CD4-positive, alpha-beta memory T cell (primary cell): Measurements from ENCODE around the gene LHFPL3. TPM values are rescaled to one million over a fixed set of nuclear protein-coding genes. Genes with fewer than 3 reads are reported as not detected.
"Not testable (repeated sequence)": the region's sequence is repeated elsewhere in the genome, so short reads cannot be mapped to it uniquely, and the experiment has no call there.

Experiments
- CTCF ChIA-PET: fragments of 350-600 bp; sonication (Branson Sonifier 250); formaldehyde crosslinking; loops from one replicate; lab custom pipeline; 2021; ENCODE audit warnings: inconsistent platforms; ENCODE audit not compliant: partially characterized antibody; lab: Charles Lee
- POLR2A ChIA-PET: fragments of 350-600 bp; sonication (Branson Sonifier 250); formaldehyde crosslinking; loops from one replicate; lab custom pipeline; 2021; ENCODE audit not compliant: partially characterized antibody; lab: Charles Lee
- DNase-seq, 5 donors: peaks; one replicate each; pipeline versions ENCODE4 v3.0.0 to v3.0.0-alpha.2; 2020 to 2022; ENCODE audit warnings: mixed read lengths in 1 of 5
- H3K27ac ChIP-seq: one replicate; pipeline ENCODE4 v1.7.0; 2013; ENCODE audit warnings: low read depth, low read length
- H3K27me3 ChIP-seq: 2 replicates; pipeline ENCODE4 v1.7.0; 2013; ENCODE audit warnings: mild to moderate bottlenecking, low read length, moderate library complexity; ENCODE audit not compliant: insufficient read depth
- H3K36me3 ChIP-seq: 2 replicates; pipeline ENCODE4 v1.7.0; 2013; ENCODE audit warnings: mild to moderate bottlenecking, low read length, moderate library complexity; ENCODE audit not compliant: insufficient read depth
- H3K4me1 ChIP-seq: 2 replicates; pipeline ENCODE4 v1.7.0; 2013; ENCODE audit warnings: mild to moderate bottlenecking, low read length, moderate library complexity; ENCODE audit not compliant: insufficient read depth
- H3K4me3 ChIP-seq, 2 donors: one replicate each; pipeline ENCODE4 v1.7.0; 2013; ENCODE audit warnings: low read length in 2 of 2, mild to moderate bottlenecking in 1 of 2
- H3K9me3 ChIP-seq, 2 donors: one replicate each; pipeline ENCODE4 v1.7.0; 2013; ENCODE audit warnings: low read length in 2 of 2, control low read depth in 1 of 2; ENCODE audit not compliant: control insufficient read depth in 1 of 2
- H3K27ac Mint-ChIP-seq, 7 donors: one replicate each; pipeline ENCODE4 v1.8.0; 2020 to 2021; ENCODE audit warnings: mixed read lengths in 7 of 7, mild to moderate bottlenecking in 6 of 7, inconsistent platforms in 3 of 7, moderate library complexity in 3 of 7
- H3K27me3 Mint-ChIP-seq, 2 donors: one replicate each; pipeline ENCODE4 v1.8.0; 2020 to 2021; ENCODE audit warnings: mixed read lengths in 2 of 2
- H3K36me3 Mint-ChIP-seq, 2 donors: one replicate each; pipeline ENCODE4 v1.8.0; 2020 to 2021; ENCODE audit warnings: mixed read lengths in 2 of 2, inconsistent platforms in 1 of 2, mild to moderate bottlenecking in 1 of 2
- H3K4me1 Mint-ChIP-seq, 4 donors: one replicate each; pipeline ENCODE4 v1.8.0; 2020 to 2021; ENCODE audit warnings: mixed read lengths in 4 of 4, mild to moderate bottlenecking in 1 of 4
- H3K4me3 Mint-ChIP-seq, 8 donors: one replicate each; pipeline ENCODE4 v1.8.0; 2020 to 2021; ENCODE audit warnings: mixed read lengths in 8 of 8, mild to moderate bottlenecking in 7 of 8, moderate library complexity in 6 of 8, inconsistent platforms in 3 of 8
- H3K9me3 Mint-ChIP-seq, 8 donors: one replicate each; pipeline ENCODE4 v1.8.0; 2020 to 2021; ENCODE audit warnings: mixed read lengths in 8 of 8, mild to moderate bottlenecking in 5 of 8, inconsistent platforms in 3 of 8, moderate library complexity in 1 of 8
- intact Hi-C: fragments of 100-400 bp; cut with micrococcal nuclease; formaldehyde crosslinking; loops from one replicate; pipeline ENCODE4 v1.15.1; 2023
- polyA plus RNA-seq, 2 donors: library from polyadenylated mRNA; unstranded; fragments of 300-500 nt; fragmentation: Illumina TruSeq; gene quantifications; one replicate each; pipeline ENCODE4 v1.2.3, GENCODE V29; 2021
- total RNA-seq, 2 experiments: library from RNA; stranded (reverse); gene quantifications; one replicate each; pipeline ENCODE4 v1.2.3, GENCODE V29; 2021

LHFPL3 gene
- total and polyA plus RNA-seq, 4 experiments from 2014 or later = not detected

DNA sequence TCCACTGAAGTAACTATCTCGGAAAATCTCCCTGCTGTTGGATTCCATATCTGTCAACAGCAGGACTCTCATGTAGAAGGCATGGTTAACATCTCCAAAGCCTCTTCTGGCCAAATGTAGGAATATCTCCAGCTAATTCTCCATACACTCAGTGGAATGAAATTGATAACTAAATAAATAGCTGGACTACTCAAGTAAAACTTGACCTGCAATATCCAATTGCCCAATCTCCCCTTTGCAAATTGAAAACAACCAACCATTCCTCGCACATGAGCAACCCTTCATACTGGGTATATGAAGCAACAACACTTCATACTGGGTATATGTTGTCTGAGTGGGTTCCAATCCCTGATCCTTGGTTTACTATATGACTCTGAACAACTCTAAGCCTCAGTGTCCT is 580.2 kb downstream of the LHFPL3 start:
- no peak for DNase-seq
- H3K4me3 Mint-ChIP-seq = no peak overlapping the region
- Histone ChIP-seq H3K36me3 (no peaks in the 10 kb centered on the region), H3K9me3 (no peaks in the 10 kb centered on the region), H3K4me3 (no peak overlapping the region), H3K27me3 (peaks cover 4% of the 10 kb centered on the region), H3K27ac (no peak overlapping the region), H3K4me1 (no peaks in the 10 kb centered on the region)
- CTCF ChIA-PET = interaction anchor here (1.5 to 5.7 kb wide), 2 partner anchors 9 to 25 kb away, joined by 9 to 47 read pairs; no protein-coding TSS in a partner anchor
- no peak overlapping the region for H3K27ac Mint-ChIP-seq
- intact Hi-C loops = no loop called here
- peaks cover 0 to 4% (median 0%) of the 10 kb centered on the region in 4 donors for H3K4me1 Mint-ChIP-seq
- POLR2A ChIA-PET = no interaction called here
- peaks cover 6% of the 10 kb centered on the region in 2 donors for H3K27me3 Mint-ChIP-seq
- no peaks in the 10 kb centered on the region for H3K36me3 Mint-ChIP-seq
- no peaks in the 10 kb centered on the region for H3K9me3 Mint-ChIP-seq

DNA sequence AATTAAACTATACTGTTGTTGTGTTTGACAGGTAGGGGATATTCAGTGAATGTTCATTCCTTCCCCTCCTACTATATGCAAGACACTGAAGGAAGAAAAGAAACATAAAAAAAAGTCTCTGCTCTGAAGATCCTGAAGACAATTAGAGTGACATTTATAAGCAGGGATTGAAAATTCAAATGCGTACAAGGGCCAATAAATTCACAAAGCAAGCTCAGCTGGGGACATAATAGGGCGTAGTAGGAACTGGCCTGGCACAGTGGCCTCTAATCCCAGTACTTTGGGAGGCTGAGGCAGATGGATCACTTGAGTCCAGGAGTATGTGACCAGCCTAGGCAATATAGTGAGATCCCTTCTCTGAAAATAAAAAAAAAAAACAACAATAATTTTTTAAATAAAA is 580.7 kb downstream of the LHFPL3 start:
- Mint-ChIP-seq H3K27ac (peak overlapping the region in 1 of 7 donors; percentile 67), H3K4me1 (peaks cover 0 to 4% (median 0%) of the 10 kb centered on the region in 4 donors), H3K4me3 (peak overlapping the region in 1 of 8 donors; percentile 8), H3K27me3 (peaks cover 6% of the 10 kb centered on the region in 2 donors), H3K9me3 (no peaks in the 10 kb centered on the region), H3K36me3 (no peaks in the 10 kb centered on the region)
- POLR2A ChIA-PET = no interaction called here
- Histone ChIP-seq H3K4me3 (no peak overlapping the region), H3K27ac (no peak overlapping the region), H3K27me3 (peaks cover 4% of the 10 kb centered on the region), H3K36me3 (no peaks in the 10 kb centered on the region), H3K9me3 (no peaks in the 10 kb centered on the region), H3K4me1 (no peaks in the 10 kb centered on the region)
- CTCF ChIA-PET = interaction anchor here (1.5 to 5.7 kb wide), 2 partner anchors 8 to 25 kb away, joined by 9 to 47 read pairs; no protein-coding TSS in a partner anchor
- intact Hi-C loops = no loop called here
- DNase-seq = no peak

DNA sequence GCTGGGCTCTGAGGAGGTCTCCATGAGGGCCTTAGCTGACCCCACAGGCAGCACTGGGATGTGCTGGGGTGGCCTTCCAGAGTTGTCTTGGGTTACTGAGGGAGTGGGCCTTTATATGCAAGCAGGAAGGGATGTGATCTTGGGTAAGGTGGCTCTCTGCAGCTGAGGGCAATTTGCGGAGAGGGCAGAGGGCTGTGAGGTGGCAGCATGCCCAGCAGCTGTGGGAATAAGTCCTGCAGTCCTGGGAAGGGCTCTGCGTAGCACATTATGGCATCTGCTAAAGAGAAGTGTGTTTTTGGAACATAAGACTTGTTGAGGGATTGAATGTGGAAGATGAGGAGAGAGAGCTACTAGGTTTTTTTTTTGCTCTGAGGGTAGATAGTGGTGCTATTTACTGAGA is 586.0 kb downstream of the LHFPL3 start:
- POLR2A ChIA-PET = no interaction called here
- H3K4me3 Mint-ChIP-seq = no peak overlapping the region

DNA sequence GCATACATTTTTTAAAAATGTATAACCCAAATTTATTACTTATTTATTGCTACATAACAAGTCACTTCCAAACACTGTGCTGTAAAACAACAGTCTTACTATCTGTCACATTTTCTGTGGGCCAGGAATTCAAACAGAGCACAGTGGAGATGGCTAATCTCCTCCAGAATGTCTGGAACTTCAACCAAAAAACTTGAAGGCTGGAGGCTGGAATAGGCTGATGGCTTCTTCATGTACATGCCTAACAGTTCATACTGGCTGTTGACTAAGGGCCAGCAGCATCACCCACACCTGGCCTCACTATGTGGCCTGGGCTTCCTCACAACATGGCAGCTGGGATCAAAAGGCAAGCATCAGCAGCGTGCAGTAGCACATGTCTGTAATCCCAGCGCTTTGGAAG is 593.2 kb downstream of the LHFPL3 start:
- no peaks in the 10 kb centered on the region for H3K27me3 ChIP-seq
- no peaks in the 10 kb centered on the region for H3K27me3 Mint-ChIP-seq
- H3K4me1 Mint-ChIP-seq = peaks cover 0 to 6% (median 4%) of the 10 kb centered on the region in 4 donors
- no peak overlapping the region for H3K4me3 ChIP-seq
- DNase-seq = no peak
- H3K4me1 ChIP-seq = peaks cover 6% of the 10 kb centered on the region
- no peaks in the 10 kb centered on the region for H3K9me3 Mint-ChIP-seq
- no peaks in the 10 kb centered on the region for H3K9me3 ChIP-seq
- ChIA-PET POLR2A (no interaction called here), CTCF (interaction anchor here (0.7 to 15.5 kb wide), 9 partner anchors 10 to 690 kb away, joined by 3 to 339 read pairs (median 4); no protein-coding TSS in a partner anchor)
- no peaks in the 10 kb centered on the region for H3K36me3 Mint-ChIP-seq
- no peaks in the 10 kb centered on the region for H3K36me3 ChIP-seq
- intact Hi-C loops = no loop called here
- H3K4me3 Mint-ChIP-seq = no peak overlapping the region
- no peak overlapping the region for H3K27ac Mint-ChIP-seq
- no peak overlapping the region for H3K27ac ChIP-seq

More for the DNA sequence above, 586.0 kb downstream of the LHFPL3 start:
- no peak overlapping the region for H3K27ac Mint-ChIP-seq
- Histone ChIP-seq H3K9me3 (no peaks in the 10 kb centered on the region), H3K27me3 (peaks cover 4% of the 10 kb centered on the region), H3K4me3 (no peak overlapping the region), H3K36me3 (no peaks in the 10 kb centered on the region), H3K27ac (no peak overlapping the region), H3K4me1 (no peaks in the 10 kb centered on the region)
- DNase-seq = no peak
- no peaks in the 10 kb centered on the region for H3K9me3 Mint-ChIP-seq
- no peaks in the 10 kb centered on the region for H3K36me3 Mint-ChIP-seq
- intact Hi-C loops = no loop called here
- peaks cover 0 to 4% (median 0%) of the 10 kb centered on the region in 4 donors for H3K4me1 Mint-ChIP-seq
- peaks cover 3 to 4% of the 10 kb centered on the region in 2 donors for H3K27me3 Mint-ChIP-seq
- CTCF ChIA-PET = interaction anchor here (1.5 to 15.5 kb wide), 2 partner anchors 18 to 27 kb away, joined by 7 to 339 read pairs; no protein-coding TSS in a partner anchor

DNA sequence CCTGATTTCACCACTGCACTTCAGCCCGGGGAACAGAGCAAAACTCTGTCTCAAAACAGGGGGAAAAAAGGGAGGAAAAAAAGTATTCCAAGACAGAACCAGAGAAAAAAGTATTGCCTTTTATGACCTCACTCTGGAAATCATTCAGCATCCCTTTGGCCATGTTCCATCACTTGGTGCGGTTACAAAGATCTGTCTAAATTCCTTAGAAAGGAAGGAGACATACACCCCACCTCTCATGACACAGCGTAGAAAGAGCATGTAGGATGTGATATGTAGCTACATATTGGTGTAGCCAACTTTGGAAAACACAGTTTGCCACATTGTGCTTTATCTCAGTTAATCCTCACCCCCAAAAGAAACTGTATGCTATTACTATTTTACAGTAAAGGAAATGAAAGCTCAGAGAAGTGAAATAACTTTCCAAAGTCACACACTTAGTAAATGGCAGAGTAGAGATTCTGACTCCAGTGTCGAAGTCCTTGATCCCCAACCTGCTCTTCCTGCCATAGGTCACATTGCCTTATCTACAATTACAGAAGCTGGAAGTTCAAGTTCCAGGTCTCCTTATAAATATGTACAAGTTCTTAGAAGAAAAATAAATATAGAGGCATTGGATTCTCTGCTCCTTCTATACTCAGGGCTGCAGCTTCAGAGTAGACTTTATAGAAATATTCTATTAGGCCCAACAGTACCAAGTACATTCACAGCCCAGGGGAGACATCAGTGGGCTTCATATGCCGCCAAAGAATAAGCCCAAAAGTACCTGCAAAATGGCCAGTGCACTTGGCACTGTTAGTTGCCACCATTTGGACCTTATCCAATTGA is 594.0 kb downstream of the LHFPL3 start:
- no peaks in the 10 kb centered on the region for H3K27me3 Mint-ChIP-seq
- peaks cover 0 to 6% (median 4%) of the 10 kb centered on the region in 4 donors for H3K4me1 Mint-ChIP-seq
- no peak overlapping the region for H3K4me3 ChIP-seq
- peaks cover 6% of the 10 kb centered on the region for H3K4me1 ChIP-seq
- no peaks in the 10 kb centered on the region for H3K9me3 ChIP-seq
- no peaks in the 10 kb centered on the region for H3K36me3 ChIP-seq
- no peak for DNase-seq
- intact Hi-C loops = loop anchor here (1.0 to 2.0 kb wide), 7 partner anchors 23 to 667 kb away; no protein-coding TSS in a partner anchor
- no peaks in the 10 kb centered on the region for H3K9me3 Mint-ChIP-seq
- H3K27me3 ChIP-seq = no peaks in the 10 kb centered on the region
- H3K36me3 Mint-ChIP-seq = no peaks in the 10 kb centered on the region
- ChIA-PET POLR2A (interaction anchor here (1.7 kb wide), 1 partner anchor 23 kb away, joined by 3 read pairs; no protein-coding TSS in a partner anchor), CTCF (interaction anchor here (0.6 to 15.5 kb wide), 10 partner anchors 9 to 165 kb away, joined by 3 to 339 read pairs (median 4); no protein-coding TSS in a partner anchor)
- no peak overlapping the region for H3K4me3 Mint-ChIP-seq
- H3K27ac ChIP-seq = no peak overlapping the region
- H3K27ac Mint-ChIP-seq = peak overlapping the region in 3 of 7 donors; percentile 31 to 42 (median 41)

DNA sequence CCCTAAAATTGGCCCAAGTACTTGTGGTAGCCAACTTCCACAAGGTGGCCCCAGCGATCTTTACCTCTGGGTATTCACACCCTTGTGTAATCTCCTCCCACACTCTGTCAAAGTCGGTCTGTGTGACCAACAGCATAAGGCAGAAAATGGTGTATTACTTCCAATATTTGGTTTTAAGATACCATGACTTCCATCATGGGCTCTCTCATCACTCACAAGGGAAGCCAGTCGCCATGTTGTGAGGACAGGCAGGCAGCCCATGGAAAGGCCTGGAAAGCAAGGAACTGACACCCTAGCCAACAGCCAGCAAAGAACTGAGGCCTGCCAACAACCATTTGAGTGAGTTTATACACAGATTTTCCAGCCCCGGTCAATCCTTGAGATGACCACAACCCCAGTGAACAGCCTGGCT is 594.6 kb downstream of the LHFPL3 start:
- ChIA-PET CTCF (interaction anchor here (0.8 to 15.5 kb wide), 7 partner anchors 9 to 61 kb away, joined by 3 to 339 read pairs (median 5); no protein-coding TSS in a partner anchor), POLR2A (interaction anchor here (1.7 kb wide), 1 partner anchor 23 kb away, joined by 3 read pairs; no protein-coding TSS in a partner anchor)
- DNase-seq = peak; percentile 63 to 79 (median 67)
- intact Hi-C loops = loop anchor here (1.0 to 2.0 kb wide), 7 partner anchors 22 to 666 kb away; no protein-coding TSS in a partner anchor
- H3K4me3 ChIP-seq = no peak overlapping the region
- Mint-ChIP-seq H3K4me1 (peaks cover 0 to 6% (median 4%) of the 10 kb centered on the region in 4 donors), H3K27me3 (no peaks in the 10 kb centered on the region), H3K9me3 (no peaks in the 10 kb centered on the region), H3K36me3 (no peaks in the 10 kb centered on the region), H3K27ac (peak overlapping the region in 5 of 7 donors; percentile 42 to 83 (median 62)), H3K4me3 (no peak overlapping the region)
- no peaks in the 10 kb centered on the region for H3K9me3 ChIP-seq
- no peak overlapping the region for H3K27ac ChIP-seq
- no peaks in the 10 kb centered on the region for H3K27me3 ChIP-seq
- no peaks in the 10 kb centered on the region for H3K36me3 ChIP-seq
- peaks cover 6% of the 10 kb centered on the region for H3K4me1 ChIP-seq

DNA sequence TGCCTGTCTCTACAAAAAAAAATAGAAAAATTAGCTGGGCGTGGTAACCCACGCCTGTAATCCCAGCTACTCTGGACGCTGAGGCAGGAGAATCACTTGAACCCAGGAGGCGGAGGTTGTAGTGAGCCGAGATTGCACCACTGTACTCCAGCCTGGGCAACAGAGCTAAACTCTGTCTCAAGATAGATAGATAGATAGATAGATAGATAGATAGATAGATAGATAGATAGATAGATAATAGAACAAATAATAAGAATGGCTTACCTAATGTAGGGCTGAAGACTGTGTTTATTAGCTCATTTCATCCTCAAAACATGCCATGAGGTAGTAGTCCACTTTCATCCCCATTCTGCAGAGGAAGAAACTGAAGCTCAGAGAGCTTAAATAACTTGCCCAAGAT is 597.8 kb downstream of the LHFPL3 start:
- H3K36me3 Mint-ChIP-seq, H3K27ac Mint-ChIP-seq, H3K4me1 Mint-ChIP-seq, H3K9me3 ChIP-seq, DNase-seq, intact Hi-C loops, H3K27me3 Mint-ChIP-seq, H3K27ac ChIP-seq, H3K36me3 ChIP-seq, H3K9me3 Mint-ChIP-seq, H3K4me3 Mint-ChIP-seq, H3K4me3 ChIP-seq, H3K4me1 ChIP-seq, H3K27me3 ChIP-seq: not testable (repeated sequence)
- ChIA-PET CTCF (interaction anchor here (1.8 to 15.5 kb wide), 4 partner anchors 7 to 55 kb away, joined by 10 to 339 read pairs (median 13); no protein-coding TSS in a partner anchor), POLR2A (interaction anchor here (1.6 to 1.9 kb wide), 2 partner anchors 47 to 57 kb away, joined by 3 to 6 read pairs; no protein-coding TSS in a partner anchor)
